HG02798 (cell line): Measurements from ENCODE around the gene RNF121.

Source experiments
- ATAC-seq: cut with Tn5 transposase; IDR thresholded peaks from one replicate; pipeline ENCODE4 v1.9.1; 2021; ENCODE audit warnings: mild to moderate bottlenecking; ENCODE audit not compliant: unreplicated experiment, poor library complexity

The RNF121 gene

GRCh38 chr11:72002841-72003775 lies 74.3 kb downstream of the RNF121 start:
- ATAC-seq: no peak

GRCh38 chr11:72003776-72004171 lies 74.9 kb downstream of the RNF121 start:
- no peak for ATAC-seq

GRCh38 chr11:72004515-72005346 lies 75.9 kb downstream of the RNF121 start:
- no peak for ATAC-seq

GRCh38 chr11:72005347-72006260 lies 76.8 kb downstream of the RNF121 start:
- ATAC-seq: no peak

- no peak for ATAC-seq
These were observed 77.7 kb downstream of the RNF121 start for GRCh38 chr11:72006309-72007088.

- ATAC-seq: no peak
These were observed 78.2 kb downstream of the RNF121 start for GRCh38 chr11:72007089-72007476.

GRCh38 chr11:72007587-72007986 lies 78.7 kb downstream of the RNF121 start:
- ATAC-seq: no peak

GRCh38 chr11:72008728-72009127 lies 79.9 kb downstream of the RNF121 start:
- ATAC-seq: no peak

- no peak for ATAC-seq
These were observed 80.3 kb downstream of the RNF121 start for GRCh38 chr11:72009156-72009555.

- no peak for ATAC-seq
These were observed 81.8 kb downstream of the RNF121 start for GRCh38 chr11:72010529-72011233.

- no peak for ATAC-seq
These were observed 83.3 kb downstream of the RNF121 start for GRCh38 chr11:72012091-72012630.

GRCh38 chr11:72012897-72013721 lies 84.3 kb downstream of the RNF121 start:
- ATAC-seq: no peak

GRCh38 chr11:72013765-72014711 lies 85.2 kb downstream of the RNF121 start:
- no peak for ATAC-seq

- ATAC-seq: no peak
These were observed 86.0 kb downstream of the RNF121 start for GRCh38 chr11:72014761-72015320.

- ATAC-seq: no peak
These were observed 86.7 kb downstream of the RNF121 start for GRCh38 chr11:72015511-72016061.

- no peak for ATAC-seq
These were observed 89.3 kb downstream of the RNF121 start for GRCh38 chr11:72018171-72018570.
